ENCODE data around the gene JPH4. TPM values are rescaled to one million over a fixed set of nuclear protein-coding genes. Genes with fewer than 3 reads are reported as not detected.
"Not testable (repeated sequence)": the region's sequence is repeated elsewhere in the genome, so short reads cannot be mapped to it uniquely, and the experiment has no call there.

Gene JPH4
- polyA plus RNA-seq (2013, experiment 1 of 2; ENCODE audit: insufficient read length): not detected
- polyA plus RNA-seq (2013, experiment 2 of 2; ENCODE audit: insufficient read length): not detected

GRCh38 chr14:23578560-23579310, at the start of gene JPH4:
Gene JPH4 (minus strand): TSS chr14:23578790. CDS start chr14:23577453, 1,337 bp downstream.
- no peak for DNase-seq

- DNase-seq: no peak
Observed at GRCh38 chr14:23627961-23628360, 49.4 kb upstream of the JPH4 start.

GRCh38 chr14:23626946-23627345, 48.4 kb upstream of the JPH4 start:
- no peak for DNase-seq

GRCh38 chr14:23624830-23625404, 46.3 kb upstream of the JPH4 start:
- DNase-seq: no peak

GRCh38 chr14:23623962-23624361, 45.4 kb upstream of the JPH4 start:
- no peak for DNase-seq

- no peak for DNase-seq
Observed at GRCh38 chr14:23622990-23623389, 44.4 kb upstream of the JPH4 start.

- DNase-seq: no peak
Observed at GRCh38 chr14:23621932-23622730, 43.5 kb upstream of the JPH4 start.

- no peak for DNase-seq
Observed at GRCh38 chr14:23621204-23621931, 42.8 kb upstream of the JPH4 start.

- no peak for DNase-seq
Observed at GRCh38 chr14:23620177-23620702, 41.6 kb upstream of the JPH4 start.

- no peak for DNase-seq
Observed at GRCh38 chr14:23618415-23618988, 39.9 kb upstream of the JPH4 start.

- DNase-seq: no peak
Observed at GRCh38 chr14:23617539-23617938, 38.9 kb upstream of the JPH4 start.

- DNase-seq: no peak
Observed at GRCh38 chr14:23615856-23616255, 37.3 kb upstream of the JPH4 start.

GRCh38 chr14:23614395-23614828, 35.8 kb upstream of the JPH4 start:
- DNase-seq: no peak

- DNase-seq: no peak
Observed at GRCh38 chr14:23613242-23614070, 34.9 kb upstream of the JPH4 start.

GRCh38 chr14:23612802-23613201, 34.2 kb upstream of the JPH4 start:
- DNase-seq: no peak

- DNase-seq: no peak
Observed at GRCh38 chr14:23612354-23612732, 33.8 kb upstream of the JPH4 start.

- no peak for DNase-seq
Observed at GRCh38 chr14:23610815-23611289, 32.3 kb upstream of the JPH4 start.

GRCh38 chr14:23610090-23610814, 31.7 kb upstream of the JPH4 start:
- no peak for DNase-seq

- not testable (repeated sequence) for DNase-seq
Observed at GRCh38 chr14:23609411-23610089, 31.0 kb upstream of the JPH4 start.

- DNase-seq: no peak
Observed at GRCh38 chr14:23609001-23609400, 30.4 kb upstream of the JPH4 start.
